NCI-H2107 treated with DMSO at 0.1 percent for 48 hours (cell line): ENCODE measurements around the gene C6orf89.
"Not testable (repeated sequence)": the region's sequence is repeated elsewhere in the genome, so short reads cannot be mapped to it uniquely, and the experiment has no call there.

ENCODE experiments used
- DNase-seq: peaks from one replicate; lab custom pipeline; 2025; ENCODE audit not compliant: unreplicated experiment; lab: John Stamatoyannopoulos, UW

Gene C6orf89

DNA sequence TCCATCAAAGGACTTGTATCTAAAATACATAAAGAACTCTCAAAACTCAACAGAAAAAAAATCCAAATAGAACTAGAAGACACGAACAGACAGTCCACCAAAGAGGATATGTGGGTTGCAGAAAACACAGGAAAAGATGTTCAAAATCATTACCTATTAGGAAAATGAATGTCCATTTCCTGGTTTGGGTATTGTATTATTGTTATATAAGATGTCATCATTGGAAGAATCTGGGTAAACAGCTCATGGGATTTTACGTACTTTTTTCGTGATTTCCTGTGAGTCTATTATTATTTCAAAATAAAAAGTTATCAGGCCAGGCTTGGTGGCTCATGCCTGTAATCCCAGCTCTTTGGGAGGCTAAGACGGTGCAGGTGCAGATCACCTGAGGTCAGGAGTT lies 59.5 kb downstream of the C6orf89 start:
- DNase-seq: no peak

GRCh38 chr6:36946526-36946925 lies 60.8 kb downstream of the C6orf89 start:
- no peak for DNase-seq

DNA sequence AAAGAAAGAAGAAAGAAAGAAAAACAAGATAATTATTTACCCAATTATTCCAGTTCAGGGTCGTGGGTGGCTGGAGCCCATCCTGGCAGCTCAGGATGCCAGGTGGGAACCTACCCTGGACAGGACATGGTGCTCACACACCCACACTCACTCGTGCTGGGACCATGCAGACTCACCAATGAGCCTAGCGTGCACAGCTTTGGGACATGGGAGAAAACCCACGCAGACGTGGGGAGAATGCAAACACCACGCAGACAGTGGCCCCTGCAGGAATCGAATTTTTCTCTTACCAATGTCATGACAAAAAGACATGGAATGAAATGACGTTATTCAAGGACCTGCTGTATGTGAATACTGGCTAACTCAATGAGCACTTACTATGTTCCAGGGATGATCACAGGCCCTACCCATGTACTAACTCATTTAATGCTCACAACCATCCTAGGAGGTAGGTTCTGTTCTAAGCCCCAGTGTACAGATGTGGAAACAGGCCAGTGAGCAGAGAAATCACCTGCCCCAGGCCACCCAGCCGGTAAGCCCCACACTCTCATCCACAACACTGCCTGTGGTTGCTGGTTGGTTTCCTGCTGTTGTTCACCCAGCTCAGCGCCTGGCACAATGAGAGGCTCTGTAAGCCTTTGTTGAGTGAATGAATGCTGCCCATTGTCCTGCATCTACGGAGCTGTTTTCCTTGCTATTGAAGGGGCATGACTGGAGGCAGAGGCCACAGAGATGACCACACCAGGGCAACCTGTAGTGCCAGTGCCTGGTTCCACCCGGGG lies 62.0 kb downstream of the C6orf89 start:
- no peak for DNase-seq

GRCh38 chr6:36949076-36949475 lies 63.3 kb downstream of the C6orf89 start:
- DNase-seq: not testable (repeated sequence)

DNA sequence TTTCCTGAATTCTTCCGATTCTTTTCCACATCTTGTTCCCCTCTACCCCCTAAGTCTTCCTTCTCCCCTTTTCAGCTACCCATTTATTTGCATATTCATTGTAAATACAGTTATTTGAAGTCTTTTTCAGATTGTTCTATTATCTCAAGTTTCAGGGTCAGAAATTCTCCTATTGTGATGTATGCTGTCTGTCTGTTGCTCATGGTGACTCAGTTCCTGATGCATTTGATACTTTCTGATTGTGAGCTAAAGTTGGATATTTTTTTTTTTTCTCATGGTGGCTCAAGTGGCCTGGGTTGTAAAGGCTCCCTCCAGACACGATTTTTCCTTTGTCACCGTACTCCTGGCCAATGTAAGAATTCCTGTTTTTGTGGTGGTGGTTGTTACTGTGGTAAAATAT lies 63.9 kb downstream of the C6orf89 start:
- no peak for DNase-seq

DNA sequence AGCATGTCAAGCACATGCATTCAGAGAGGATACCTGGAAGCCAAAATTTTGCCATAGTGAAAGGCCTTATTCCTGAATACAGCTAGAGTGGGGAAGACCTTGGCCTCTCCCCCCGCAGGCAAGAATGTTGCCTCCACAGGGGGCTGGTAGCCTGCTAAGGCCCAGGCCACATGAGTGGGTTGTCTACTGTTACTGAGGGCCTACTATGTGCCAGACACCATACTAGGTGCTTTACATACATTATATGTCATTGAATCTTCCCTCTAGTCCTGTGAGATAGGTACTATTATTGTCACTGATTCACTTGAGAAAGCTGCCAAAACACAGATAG lies 68.1 kb downstream of the C6orf89 start:
- no peak for DNase-seq

DNA sequence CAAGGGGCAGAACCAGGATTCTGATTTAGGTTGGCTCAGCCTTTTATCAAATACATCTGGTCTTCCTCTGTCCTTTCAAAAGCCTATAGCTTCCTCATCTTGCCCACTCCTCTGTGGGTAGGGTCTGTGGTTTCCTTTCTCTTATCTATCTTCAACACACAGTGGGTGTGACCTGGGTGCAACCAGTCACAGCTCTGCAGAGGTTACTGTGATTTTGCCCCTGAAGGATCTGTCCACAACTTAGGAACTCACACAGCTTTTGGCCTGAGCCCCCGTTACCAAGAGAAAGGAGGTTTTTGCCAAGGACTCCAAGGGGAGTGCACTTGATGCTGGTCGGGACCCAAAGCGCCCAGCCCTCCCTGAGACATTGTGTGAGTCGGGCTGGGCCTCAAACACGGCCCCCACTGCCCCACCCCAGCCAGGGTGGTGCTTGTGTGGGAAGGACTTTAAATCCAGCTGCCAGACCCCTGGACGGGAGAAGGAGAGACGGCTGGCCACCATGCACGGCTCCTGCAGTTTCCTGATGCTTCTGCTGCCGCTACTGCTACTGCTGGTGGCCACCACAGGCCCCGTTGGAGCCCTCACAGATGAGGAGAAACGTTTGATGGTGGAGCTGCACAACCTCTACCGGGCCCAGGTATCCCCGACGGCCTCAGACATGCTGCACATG lies 68.6 kb downstream of the C6orf89 start, which contains the start of gene PI16:
PI16 (plus strand) TSS at position 477 of the 670 bp plus-strand sequence; CDS start at position 500, 23 bp downstream.
- no peak for DNase-seq

GRCh38 chr6:36955136-36955535 lies 69.4 kb downstream of the C6orf89 start:
- DNase-seq: no peak

DNA sequence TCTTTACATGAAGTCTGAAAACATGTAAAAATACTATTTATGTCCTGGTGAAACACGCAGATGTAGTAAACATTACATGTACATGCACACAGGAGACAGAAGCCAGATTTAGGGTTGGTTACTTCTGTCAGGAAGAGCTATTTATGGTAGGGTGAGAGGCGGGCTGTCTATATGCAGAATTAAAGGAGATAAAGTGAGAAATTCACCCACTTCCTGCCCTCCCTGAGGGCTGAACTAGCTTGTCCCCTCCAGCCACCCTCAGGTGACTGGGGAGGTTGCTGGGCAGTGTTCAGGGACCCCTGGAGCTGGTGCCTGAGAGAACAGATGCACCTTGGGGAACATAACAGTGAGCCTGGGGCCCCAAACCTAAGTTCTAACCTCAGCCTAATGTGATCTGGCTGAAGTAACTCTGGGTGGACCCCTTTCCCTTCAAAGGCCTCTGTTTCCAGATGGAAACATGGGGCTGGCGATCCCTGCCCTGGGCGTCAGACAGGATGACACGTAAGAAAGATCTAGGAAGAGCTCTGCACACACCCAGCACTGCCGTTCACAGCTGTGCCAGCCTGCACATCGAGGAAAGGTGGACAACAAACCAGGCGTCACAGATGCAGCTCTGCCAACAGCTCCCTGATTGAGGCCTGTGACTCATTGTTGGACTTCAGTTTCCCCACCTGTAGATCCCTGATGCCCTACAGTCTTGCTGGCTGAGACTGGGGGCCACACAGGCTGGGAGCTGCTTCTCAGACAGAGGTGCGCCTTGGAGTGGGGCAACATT lies 70.1 kb downstream of the C6orf89 start:
- DNase-seq: no peak

GRCh38 chr6:36956446-36956820 lies 70.7 kb downstream of the C6orf89 start:
- no peak for DNase-seq

GRCh38 chr6:36957773-36958271 lies 72.1 kb downstream of the C6orf89 start:
- no peak for DNase-seq

- DNase-seq: no peak
These were observed 73.2 kb downstream of the C6orf89 start for GRCh38 chr6:36958775-36959554.

DNA sequence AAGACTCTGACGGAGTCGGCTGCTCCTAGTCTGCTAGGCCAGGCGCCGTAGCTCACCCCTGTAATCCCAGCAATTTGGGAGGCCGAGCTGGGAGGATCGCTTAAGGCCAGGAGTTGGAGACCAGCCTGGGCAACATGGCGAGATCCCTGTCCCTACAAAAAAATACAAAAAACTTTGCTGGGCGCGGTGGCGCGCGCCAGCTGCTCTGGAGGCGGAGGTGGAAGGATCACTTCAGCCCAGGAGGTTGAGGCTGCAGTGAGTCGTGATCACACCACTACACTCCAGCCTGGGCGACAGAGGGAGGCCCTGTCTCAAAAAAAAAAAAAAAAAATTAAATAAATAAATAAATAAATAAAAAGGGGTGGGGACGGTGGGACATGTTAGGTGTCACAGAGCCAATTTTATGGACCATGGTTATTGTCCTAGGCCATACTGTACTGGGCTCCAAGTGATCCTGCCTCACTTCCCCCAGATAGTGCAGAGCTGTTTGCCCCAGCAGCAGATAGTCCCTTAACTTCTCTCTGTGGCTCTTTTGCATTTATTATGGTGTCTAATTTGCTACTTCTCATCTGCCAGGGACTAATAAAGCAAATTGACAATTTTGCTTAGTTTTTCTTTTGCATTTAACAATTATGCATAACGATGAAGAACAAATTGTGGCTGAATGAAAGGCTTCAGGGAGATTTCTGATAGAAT lies 74.0 kb downstream of the C6orf89 start:
- DNase-seq: no peak

- no peak for DNase-seq
These were observed 76.0 kb downstream of the C6orf89 start for GRCh38 chr6:36961441-36962435.

- no peak for DNase-seq
These were observed 77.1 kb downstream of the C6orf89 start for GRCh38 chr6:36962874-36963273.

DNA sequence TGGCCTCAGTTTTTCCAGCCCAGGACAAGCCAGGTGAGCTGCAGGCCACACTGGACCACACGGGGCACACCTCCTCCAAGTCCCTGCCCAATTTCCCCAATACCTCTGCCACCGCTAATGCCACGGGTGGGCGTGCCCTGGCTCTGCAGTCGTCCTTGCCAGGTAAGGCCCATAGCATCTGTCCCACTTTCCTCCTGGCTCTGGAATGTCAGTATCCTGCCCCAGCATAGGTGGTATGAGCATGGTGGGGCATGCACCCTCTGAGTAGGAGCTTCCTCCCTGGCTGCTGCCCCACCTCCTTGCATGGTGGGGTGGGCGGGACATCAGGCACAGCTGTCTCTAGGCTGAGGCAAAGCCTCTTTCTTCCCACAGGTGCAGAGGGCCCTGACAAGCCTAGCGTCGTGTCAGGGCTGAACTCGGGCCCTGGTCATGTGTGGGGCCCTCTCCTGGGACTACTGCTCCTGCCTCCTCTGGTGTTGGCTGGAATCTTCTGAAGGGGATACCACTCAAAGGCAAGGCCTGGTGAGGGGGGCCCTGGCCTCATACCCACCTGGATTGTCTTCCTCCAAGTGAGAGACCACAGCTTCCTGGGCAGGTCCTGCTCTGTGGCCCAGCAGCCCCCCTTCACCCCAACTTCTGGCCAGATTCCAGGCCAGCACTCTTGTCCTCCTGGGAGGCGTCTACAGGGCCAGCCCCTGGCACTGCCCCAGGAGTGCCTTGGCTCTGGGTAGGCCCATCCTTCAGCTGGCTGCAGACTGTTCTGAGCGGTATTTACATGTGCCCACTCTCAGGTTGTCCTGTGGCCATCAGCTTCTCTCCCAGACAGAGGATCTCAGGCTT lies 77.9 kb downstream of the C6orf89 start:
- no peak for DNase-seq

- DNase-seq: no peak
These were observed 78.6 kb downstream of the C6orf89 start for GRCh38 chr6:36964349-36964748.

GRCh38 chr6:36964908-36965307 lies 79.2 kb downstream of the C6orf89 start:
- no peak for DNase-seq
